ENCODE results near the gene CXCL17. TPM values are rescaled to one million over a fixed set of nuclear protein-coding genes. Genes with fewer than 3 reads are reported as not detected.

Gene CXCL17
- total RNA-seq, 2 experiments from 2014 or later: not detected

- no peak for ATAC-seq
- peaks cover 2% of the 10 kb centered on the region for H3K27me3 Mint-ChIP-seq
- H3K27ac Mint-ChIP-seq: no peak overlapping the region
- ChIA-PET CTCF (interaction anchor here (3.2 kb wide), 1 partner anchor 26 kb away, joined by 11 read pairs; no protein-coding TSS in a partner anchor), POLR2A (no interaction called here)
- no peak overlapping the region for H3K4me3 Mint-ChIP-seq
- DNase-seq: no peak
- peaks cover 13% of the 10 kb centered on the region for H3K4me1 Mint-ChIP-seq (ENCODE audit: low read depth)
- H3K9me3 Mint-ChIP-seq: no peaks in the 10 kb centered on the region
- TF ChIP-seq CTCF (IDR thresholded peaks at IDR 0.05): no peak
- intact Hi-C loops (cut with micrococcal nuclease): no loop called here
- H3K36me3 Mint-ChIP-seq (ENCODE audit: low read depth): no peaks in the 10 kb centered on the region
Measured at GRCh38 chr19:42477117-42477516, 34.4 kb upstream of the CXCL17 start.

- Mint-ChIP-seq H3K9me3 (no peaks in the 10 kb centered on the region), H3K4me1 (ENCODE audit: low read depth) (peaks cover 3% of the 10 kb centered on the region), H3K27ac (no peak overlapping the region), H3K4me3 (no peak overlapping the region), H3K36me3 (ENCODE audit: low read depth) (no peaks in the 10 kb centered on the region), H3K27me3 (peaks cover 2% of the 10 kb centered on the region)
- TF ChIP-seq CTCF (IDR thresholded peaks at IDR 0.05): no peak
- DNase-seq (no peak), ATAC-seq (no peak)
- CTCF ChIA-PET: interaction anchor here (0.9 to 1.6 kb wide), 3 partner anchors 9 to 35 kb away, joined by 3 to 5 read pairs (median 5); no protein-coding TSS in a partner anchor
- POLR2A ChIA-PET: interaction anchor here (1.3 kb wide), 1 partner anchor 9 kb away, joined by 5 read pairs; no protein-coding TSS in a partner anchor
- intact Hi-C loops (cut with micrococcal nuclease): loop anchor here (1.0 kb wide), 1 partner anchor 49 kb away; no protein-coding TSS in a partner anchor
Measured at GRCh38 chr19:42475366-42475765, 32.6 kb upstream of the CXCL17 start.

- CTCF ChIA-PET: interaction anchor here (0.9 to 6.2 kb wide), 6 partner anchors 9 to 132 kb away, joined by 3 to 36 read pairs (median 4); partner anchors contain the start of gene CEACAM1
- H3K36me3 Mint-ChIP-seq (ENCODE audit: low read depth): no peaks in the 10 kb centered on the region
- H3K9me3 Mint-ChIP-seq: no peaks in the 10 kb centered on the region
- DNase-seq (no peak), ATAC-seq (no peak)
- no peak overlapping the region for H3K4me3 Mint-ChIP-seq
- peaks cover 2% of the 10 kb centered on the region for H3K27me3 Mint-ChIP-seq
- H3K4me1 Mint-ChIP-seq (ENCODE audit: low read depth): peaks cover 3% of the 10 kb centered on the region
- H3K27ac Mint-ChIP-seq: no peak overlapping the region
- TF ChIP-seq CTCF (IDR thresholded peaks at IDR 0.05): no peak
- intact Hi-C loops (cut with micrococcal nuclease): loop anchor here (1.0 kb wide), 1 partner anchor 50 kb away; no protein-coding TSS in a partner anchor
- POLR2A ChIA-PET: no interaction called here
Measured at GRCh38 chr19:42474743-42475142, 32.0 kb upstream of the CXCL17 start.

GRCh38 chr19:42473686-42474085, 30.9 kb upstream of the CXCL17 start:
- no peak for TF ChIP-seq CTCF (IDR thresholded peaks at IDR 0.05)

GRCh38 chr19:42472402-42473147, 29.8 kb upstream of the CXCL17 start:
- CTCF ChIA-PET: interaction anchor here (1.4 to 6.2 kb wide), 4 partner anchors 17 to 57 kb away, joined by 3 to 36 read pairs (median 9); partner anchors contain the start of gene CEACAM1
- Mint-ChIP-seq H3K27ac (no peak overlapping the region), H3K4me1 (ENCODE audit: low read depth) (peaks cover 12% of the 10 kb centered on the region), H3K4me3 (no peak overlapping the region), H3K9me3 (no peaks in the 10 kb centered on the region), H3K36me3 (ENCODE audit: low read depth) (no peaks in the 10 kb centered on the region), H3K27me3 (peaks cover 2% of the 10 kb centered on the region)
- ATAC-seq (no peak), DNase-seq (no peak)
- intact Hi-C loops (cut with micrococcal nuclease): no loop called here
- no peak for TF ChIP-seq CTCF (IDR thresholded peaks at IDR 0.05)
- POLR2A ChIA-PET: interaction anchor here (1.0 kb wide), 1 partner anchor 10 kb away, joined by 3 read pairs; no protein-coding TSS in a partner anchor

More at GRCh38 chr19:42473686-42474085, 30.9 kb upstream of the CXCL17 start:
- Mint-ChIP-seq H3K4me3 (no peak overlapping the region), H3K27me3 (peaks cover 2% of the 10 kb centered on the region), H3K36me3 (ENCODE audit: low read depth) (no peaks in the 10 kb centered on the region), H3K4me1 (ENCODE audit: low read depth) (peaks cover 7% of the 10 kb centered on the region), H3K27ac (no peak overlapping the region), H3K9me3 (no peaks in the 10 kb centered on the region)
- ChIA-PET CTCF (interaction anchor here (1.0 to 6.2 kb wide), 6 partner anchors 18 to 133 kb away, joined by 3 to 36 read pairs (median 4); partner anchors contain the start of gene CEACAM1), POLR2A (interaction anchor here (1.0 kb wide), 1 partner anchor 9 kb away, joined by 3 read pairs; no protein-coding TSS in a partner anchor)
- intact Hi-C loops (cut with micrococcal nuclease): no loop called here
- DNase-seq (no peak), ATAC-seq (no peak)
